HG03439 (cell line): Measurements from ENCODE around the gene SNCAIP.
A peak's percentile ranks its signal among the peaks of the same experiment; 100 is the strongest.

ENCODE experiments used
- ATAC-seq: cut with Tn5 transposase; IDR thresholded peaks from one replicate; pipeline ENCODE4 v1.9.1; 2021; ENCODE audit warnings: mild to moderate bottlenecking, moderate library complexity; ENCODE audit not compliant: unreplicated experiment

The SNCAIP gene

DNA sequence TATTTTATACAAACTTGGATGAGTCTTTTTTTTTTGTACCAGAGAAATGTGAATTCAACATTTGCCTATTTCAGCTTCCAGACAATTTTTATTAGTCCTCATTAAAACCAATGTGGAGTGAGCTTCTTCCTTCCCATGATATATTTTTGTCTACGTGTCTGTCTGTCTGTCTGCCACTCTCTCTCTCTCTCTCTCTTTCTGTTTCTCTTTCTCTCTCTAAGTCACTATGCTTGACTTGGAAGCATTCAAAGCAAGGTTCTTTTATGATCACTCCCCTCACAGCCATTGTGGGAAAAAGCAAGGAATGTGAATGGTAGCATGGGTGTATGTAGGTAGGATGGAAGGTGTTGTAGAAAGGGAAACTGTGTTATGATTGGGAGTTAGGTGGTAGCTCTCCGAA, 80.2 kb downstream of the SNCAIP start:
- no peak for ATAC-seq

DNA sequence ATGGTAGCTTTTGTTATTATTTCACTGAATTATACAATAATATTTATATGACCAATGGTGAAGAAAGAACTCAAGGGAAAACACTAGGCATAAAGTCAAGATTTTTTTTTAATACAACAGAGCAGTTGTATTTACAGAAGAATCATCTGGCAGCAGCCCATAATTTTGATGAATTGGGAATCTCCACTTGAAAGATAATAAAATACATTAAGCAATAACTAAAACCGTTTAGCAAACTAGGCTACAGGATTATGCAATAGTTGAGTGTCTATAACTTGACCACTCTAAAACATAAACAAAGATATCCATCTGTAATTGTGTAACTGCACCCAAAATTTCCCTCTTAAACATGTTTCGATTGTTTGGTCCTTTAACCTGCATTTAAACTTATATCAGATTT, 80.8 kb downstream of the SNCAIP start:
- no peak for ATAC-seq

GRCh38 chr5:122394284-122394930, 82.4 kb downstream of the SNCAIP start:
- ATAC-seq = no peak

DNA sequence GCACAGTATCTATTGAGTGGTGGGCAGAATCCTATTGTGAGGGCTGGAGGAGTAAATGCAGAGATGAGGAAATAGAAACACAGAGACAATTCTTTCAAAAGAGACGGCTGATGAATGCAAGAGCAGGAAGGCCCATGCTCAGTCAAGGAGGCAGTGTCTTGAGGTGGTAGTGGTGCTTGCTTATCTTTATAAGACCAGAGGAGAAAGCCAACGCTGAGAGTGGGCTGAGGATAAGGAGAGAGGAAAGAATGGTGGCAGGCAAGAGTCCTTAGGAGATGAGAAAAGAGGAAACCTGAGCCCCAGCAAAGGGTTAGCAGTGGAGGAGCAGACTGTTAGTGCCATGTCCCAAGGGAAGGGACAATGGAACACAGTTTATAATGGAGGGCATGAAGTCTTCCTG, 86.0 kb downstream of the SNCAIP start:
- ATAC-seq = no peak

GRCh38 chr5:122400341-122400740, 88.3 kb downstream of the SNCAIP start:
- no peak for ATAC-seq

DNA sequence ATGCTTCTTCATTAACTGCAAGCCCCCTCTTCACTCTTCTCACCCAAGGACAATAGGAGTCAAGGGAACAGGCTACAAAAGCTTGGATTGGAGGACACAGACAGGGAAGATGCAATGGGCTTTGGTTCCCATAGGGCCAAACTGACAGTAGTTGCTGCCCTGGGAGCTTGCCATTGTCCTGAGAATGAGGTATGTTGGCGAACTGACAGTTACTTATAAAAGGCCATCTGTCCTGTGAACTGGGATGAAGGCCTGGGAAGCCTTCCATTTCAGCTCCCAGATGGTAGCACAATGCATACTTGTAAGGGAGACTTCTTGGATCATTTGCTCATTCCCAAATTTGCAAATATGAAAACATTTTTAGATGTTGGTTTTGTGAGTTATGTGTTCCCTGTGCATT, 88.9 kb downstream of the SNCAIP start:
- no peak for ATAC-seq

- ATAC-seq = no peak
Measured at GRCh38 chr5:122401976-122402725, 90.1 kb downstream of the SNCAIP start.

- no peak for ATAC-seq
Measured at GRCh38 chr5:122402955-122403685, 91.1 kb downstream of the SNCAIP start.

- no peak for ATAC-seq
Measured at GRCh38 chr5:122404018-122404417, 92.0 kb downstream of the SNCAIP start.

- ATAC-seq = no peak
Measured at GRCh38 chr5:122404653-122405362, 92.8 kb downstream of the SNCAIP start.

- no peak for ATAC-seq
Measured at GRCh38 chr5:122405751-122406150, 93.7 kb downstream of the SNCAIP start.

GRCh38 chr5:122406181-122406580, 94.1 kb downstream of the SNCAIP start:
- no peak for ATAC-seq

GRCh38 chr5:122408592-122409224, 96.7 kb downstream of the SNCAIP start:
- no peak for ATAC-seq

GRCh38 chr5:122412966-122413365, 100.9 kb downstream of the SNCAIP start:
- no peak for ATAC-seq

GRCh38 chr5:122413722-122414121, 101.7 kb downstream of the SNCAIP start:
- no peak for ATAC-seq

DNA sequence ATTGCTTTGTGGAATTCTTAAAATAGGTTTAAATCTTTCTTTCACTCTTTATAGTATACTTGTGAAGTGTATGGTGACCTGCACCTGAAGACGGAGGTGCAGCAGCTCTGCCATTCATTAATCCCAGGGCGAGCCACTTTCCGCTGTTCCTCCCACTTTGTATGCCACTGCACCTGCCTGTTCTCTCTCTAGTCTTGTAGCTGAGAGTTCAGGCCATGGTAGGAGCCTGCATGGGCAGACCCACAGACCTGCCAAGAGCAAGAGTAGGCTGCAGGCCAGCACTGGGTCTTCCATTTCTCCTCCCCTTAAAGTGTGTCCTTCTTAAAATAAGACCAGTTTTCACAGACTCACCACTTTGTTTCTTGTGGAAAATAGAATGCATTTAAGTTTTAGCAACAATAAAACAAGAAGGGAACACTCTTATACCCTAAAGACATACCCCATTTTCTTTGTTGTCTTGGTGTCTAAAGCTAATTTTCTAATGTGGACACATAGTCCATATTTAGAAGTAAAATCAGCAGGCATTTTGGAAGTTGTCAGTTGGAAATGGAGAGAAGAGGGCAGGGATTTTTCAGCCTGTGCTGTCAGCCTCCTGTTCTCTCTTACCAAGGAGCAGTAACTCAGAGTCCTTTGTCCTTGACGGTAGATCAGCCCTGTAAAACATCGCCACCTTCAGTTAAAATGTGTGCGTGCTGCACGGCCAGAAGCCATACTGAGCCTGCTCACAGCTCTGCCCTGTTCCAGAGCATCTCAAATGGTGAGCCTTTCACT, 103.2 kb downstream of the SNCAIP start:
- ATAC-seq = peak; percentile 80

DNA sequence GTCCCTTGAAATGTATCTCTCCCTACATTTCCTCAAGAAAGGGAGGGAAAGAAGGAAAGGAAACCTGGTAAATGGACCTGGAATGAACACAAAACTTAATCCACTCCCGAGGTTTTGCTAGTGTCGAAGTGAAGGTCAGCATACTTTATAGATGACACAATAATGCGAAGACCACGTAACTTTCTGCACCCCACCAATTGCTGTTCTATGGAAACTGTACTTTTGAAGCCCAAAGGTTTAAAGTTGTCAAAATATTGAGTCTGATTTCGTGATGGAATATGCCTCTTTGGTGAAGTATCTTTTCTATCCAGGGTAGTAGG, 103.7 kb downstream of the SNCAIP start:
- no peak for ATAC-seq

DNA sequence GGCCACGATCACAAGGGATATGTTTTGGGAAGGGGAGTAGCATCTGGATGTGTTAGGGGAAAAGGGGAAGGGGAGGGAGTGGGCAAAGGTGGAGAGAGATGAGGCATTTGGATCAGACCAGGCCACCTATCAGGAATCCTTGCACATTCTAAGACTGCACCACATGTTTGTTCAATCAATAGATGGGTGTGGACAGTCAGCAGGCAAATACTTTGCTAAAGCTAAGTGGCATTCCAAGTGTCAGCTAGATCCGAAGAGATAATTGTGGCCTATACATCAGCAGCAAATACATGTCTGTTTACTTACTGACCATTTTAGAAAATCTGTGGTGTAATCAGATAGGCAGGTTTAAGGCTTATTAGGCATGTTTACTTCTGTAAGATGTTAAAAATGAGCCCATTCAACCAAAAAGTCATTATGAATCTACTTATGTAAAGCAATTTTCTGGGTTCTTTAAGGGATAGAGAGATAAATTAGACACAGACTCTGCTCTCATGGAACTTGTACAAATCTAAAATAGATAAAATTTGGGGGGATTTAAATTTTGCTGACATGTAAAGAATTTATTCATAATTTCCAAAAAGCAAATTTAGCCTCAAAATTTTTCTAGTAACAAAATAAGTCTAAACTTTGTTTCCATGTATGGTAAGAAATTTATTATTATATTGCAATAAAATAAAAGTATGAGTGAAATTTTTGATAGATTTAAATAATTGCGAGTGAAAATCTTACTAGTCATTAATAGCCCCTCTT, 107.3 kb downstream of the SNCAIP start:
- ATAC-seq = no peak

- ATAC-seq = no peak
Measured at GRCh38 chr5:122420091-122420490, 108.1 kb downstream of the SNCAIP start.
